Smooth muscle cell of the coronary artery (primary cell): ENCODE measurements around the gene TRIM29. TPM values are rescaled to one million over a fixed set of nuclear protein-coding genes. Genes with fewer than 3 reads are reported as not detected.

Source experiments
- total RNA-seq: library from RNA; depleted of rRNA; stranded (reverse); fragments of >200 nt; gene quantifications from 2 replicates; pipeline ENCODE4 v1.2.3, GENCODE V29; 2014; ENCODE audit warnings: low replicate concordance

The TRIM29 gene
- not detected in 2 replicates for total RNA-seq

GRCh38 chr11:120137611-120138521 lies at the start of gene TRIM29:
Gene TRIM29, minus strand, starts transcription at chr11:120138113. Its CDS starts 82 bp downstream, at chr11:120138031.

Other genes with a start within 250 kb of the TRIM29 start
- gene OAF, start 72.9 kb upstream of the TRIM29 start, total RNA-seq = 9.7 and 20.1 TPM in 2 replicates
- gene POU2F3, start 102.0 kb upstream of the TRIM29 start, total RNA-seq = not detected in 2 replicates
- 4.7 and 7.1 TPM in 2 replicates for gene TLCD5, start 187.2 kb upstream of the TRIM29 start, total RNA-seq
- 51.4 and 54.5 TPM in 2 replicates for gene ARHGEF12, start 198.3 kb upstream of the TRIM29 start, total RNA-seq